Mesenchymal stem cell (in vitro differentiated cells and primary cell): ENCODE data around the gene HJURP.

Experiments used
- DNase-seq: peaks from one replicate; pipeline ENCODE4 v3.0.0-alpha.2; 2013
- H2AFZ ChIP-seq: one replicate; pipeline ENCODE4 v1.6.1; 2013; ENCODE audit warnings: low read depth, mild to moderate bottlenecking, control low read depth, inconsistent platforms, low read length, moderate library complexity
- H2AK5ac ChIP-seq: 2 replicates; pipeline ENCODE4 v1.6.1; 2013; ENCODE audit warnings: low read length, moderate library complexity, mild to moderate bottlenecking, inconsistent platforms; ENCODE audit not compliant: severe bottlenecking
- H2BK120ac ChIP-seq: one replicate; pipeline ENCODE4 v1.6.1; 2013; ENCODE audit warnings: low read depth, mild to moderate bottlenecking, inconsistent platforms, low read length, moderate library complexity
- H2BK12ac ChIP-seq, 2 experiments: one replicate each; pipeline ENCODE4 v1.6.1; 2013; ENCODE audit warnings: inconsistent platforms in 2 of 2, low read length in 2 of 2, mild to moderate bottlenecking in 2 of 2, moderate library complexity in 2 of 2, control low read depth in 1 of 2
- H2BK15ac ChIP-seq: one replicate; pipeline ENCODE4 v1.6.1; 2013; ENCODE audit warnings: mild to moderate bottlenecking, low read depth, inconsistent platforms; ENCODE audit not compliant: poor library complexity, severe bottlenecking
- H2BK5ac ChIP-seq: 2 replicates; pipeline ENCODE4 v1.6.1; 2013; ENCODE audit warnings: low read depth, mild to moderate bottlenecking, low read length, control low read depth, inconsistent platforms; ENCODE audit not compliant: poor library complexity, severe bottlenecking
- H3K14ac ChIP-seq, 2 experiments: one replicate each; pipeline ENCODE4 v1.6.1; 2013; ENCODE audit warnings: inconsistent platforms in 2 of 2, low read length in 2 of 2, control low read depth in 1 of 2, mild to moderate bottlenecking in 1 of 2, moderate library complexity in 1 of 2
- H3K18ac ChIP-seq, 2 experiments: one replicate each; pipeline ENCODE4 v1.6.1; 2013; ENCODE audit warnings: inconsistent platforms in 2 of 2, low read length in 2 of 2, control low read depth in 1 of 2, low read depth in 1 of 2, mild to moderate bottlenecking in 1 of 2
- H3K23ac ChIP-seq, 2 experiments: one replicate each; pipeline ENCODE4 v1.6.1; 2013; ENCODE audit warnings: inconsistent platforms in 2 of 2, low read length in 2 of 2, mild to moderate bottlenecking in 2 of 2, moderate library complexity in 2 of 2, control low read depth in 1 of 2
- H3K27ac ChIP-seq: 2 replicates; pipeline ENCODE4 v1.5.1; 2013; ENCODE audit warnings: mild to moderate bottlenecking, moderate library complexity, low read length, control low read depth, inconsistent platforms; ENCODE audit not compliant: poor library complexity, severe bottlenecking
- H3K27me3 ChIP-seq, 2 experiments: 2 replicates each; pipeline versions ENCODE4 v1.6.1 to v1.7.0; 2013; ENCODE audit warnings: low read length in 2 of 2, mild to moderate bottlenecking in 2 of 2, moderate library complexity in 2 of 2, control low read depth in 1 of 2, inconsistent platforms in 1 of 2; ENCODE audit not compliant: control insufficient read depth in 1 of 2, insufficient read depth in 1 of 2
- H3K36me3 ChIP-seq, 2 experiments: 2 replicates each; pipeline versions ENCODE4 v1.6.1 to v1.7.0; 2013; ENCODE audit warnings: low read length in 2 of 2, control low read depth in 1 of 2, inconsistent platforms in 1 of 2, low read depth in 1 of 2, mild to moderate bottlenecking in 1 of 2; ENCODE audit not compliant: insufficient read depth in 2 of 2, control insufficient read depth in 1 of 2
- H3K4ac ChIP-seq, 2 experiments: one replicate each; pipeline ENCODE4 v1.6.1; 2013; ENCODE audit warnings: inconsistent platforms in 2 of 2, low read length in 2 of 2, mild to moderate bottlenecking in 2 of 2, moderate library complexity in 2 of 2, control low read depth in 1 of 2, low read depth in 1 of 2
- H3K4me1 ChIP-seq: 2 replicates; pipeline ENCODE4 v1.6.1; 2013; ENCODE audit warnings: low read depth, low read length, control low read depth; ENCODE audit not compliant: control insufficient read depth, insufficient read depth
- H3K4me2 ChIP-seq: 2 replicates; pipeline ENCODE4 v1.6.1; 2013; ENCODE audit warnings: low read length, mild to moderate bottlenecking, inconsistent platforms; ENCODE audit not compliant: poor library complexity, severe bottlenecking
- H3K4me3 ChIP-seq, 2 experiments: 2 replicates each; pipeline versions ENCODE4 v1.5.1 to v1.7.0; 2013; ENCODE audit warnings: low read length in 2 of 2, mild to moderate bottlenecking in 2 of 2, control low read depth in 1 of 2, low read depth in 1 of 2; ENCODE audit not compliant: insufficient read depth in 1 of 2
- H3K79me1 ChIP-seq: replicated peaks from 2 replicates; pipeline ENCODE4 v1.6.1; 2013; ENCODE audit warnings: mild to moderate bottlenecking, control low read depth, low read length, inconsistent platforms; ENCODE audit not compliant: poor library complexity, severe bottlenecking
- H3K9ac ChIP-seq: 2 replicates; pipeline ENCODE4 v1.7.0; 2013; ENCODE audit warnings: mild to moderate bottlenecking, low read length, moderate library complexity
- H3K9me3 ChIP-seq: 2 replicates; pipeline ENCODE4 v1.7.0; 2013; ENCODE audit warnings: mild to moderate bottlenecking, low read length; ENCODE audit not compliant: control insufficient read depth
- H4K8ac ChIP-seq: one replicate; pipeline ENCODE4 v1.6.1; 2013; ENCODE audit warnings: inconsistent platforms, mild to moderate bottlenecking, low read length, moderate library complexity
- H4K91ac ChIP-seq: one replicate; pipeline ENCODE4 v1.6.1; 2013; ENCODE audit warnings: mild to moderate bottlenecking, low read length, inconsistent platforms
- WGBS: methylation state at CpG from one replicate; pipeline ENCODE4 v1.1.7; 2013; ENCODE audit warnings: mixed read lengths; 5-methylcytosine and 5-hydroxymethylcytosine counted together

The HJURP gene

DNA sequence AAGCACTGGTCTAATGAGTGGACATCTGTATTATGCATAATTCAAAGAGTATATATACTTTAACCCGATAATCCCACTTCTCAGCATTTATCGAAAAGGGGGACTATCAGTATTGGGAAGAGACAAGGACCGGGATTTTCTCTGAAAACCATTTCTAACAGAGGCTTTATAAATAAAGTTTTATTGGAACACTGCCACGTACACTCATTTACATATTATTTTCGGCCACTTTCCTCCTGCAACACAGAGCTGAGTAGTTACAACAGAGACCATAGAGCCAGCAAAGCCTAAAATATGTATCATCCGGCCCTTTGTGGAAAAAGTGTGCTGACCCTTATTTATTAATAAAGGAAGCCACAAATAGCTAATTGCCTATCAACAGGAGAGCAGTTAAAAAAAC lies 3.2 kb downstream of the HJURP start:
- Histone ChIP-seq H3K79me1 (peaks cover 42% of the 10 kb centered on the region), H2AK5ac (no peak overlapping the region), H3K27me3 (no peaks in the 10 kb centered on the region), H3K36me3 (peaks cover 2 to 21% of the 10 kb centered on the region in 2 experiments), H3K14ac (no peak overlapping the region), H2BK120ac (no peak overlapping the region), H3K27ac (no peak overlapping the region), H3K4me1 (peaks cover 16% of the 10 kb centered on the region), H3K9ac (no peak overlapping the region), H3K23ac (no peak overlapping the region), H3K4me2 (no peak overlapping the region), H2AFZ (no peak overlapping the region), H2BK5ac (no peak overlapping the region), H3K18ac (no peak overlapping the region), H3K4me3 (no peak overlapping the region), H2BK12ac (no peak overlapping the region), H2BK15ac (no peak overlapping the region), H3K9me3 (no peaks in the 10 kb centered on the region), H3K4ac (no peak overlapping the region), H4K8ac (no peak overlapping the region), H4K91ac (no peak overlapping the region)
- 92% methylated on average over 5 of the region's 6 CpGs for WGBS
- no peak for DNase-seq

DNA sequence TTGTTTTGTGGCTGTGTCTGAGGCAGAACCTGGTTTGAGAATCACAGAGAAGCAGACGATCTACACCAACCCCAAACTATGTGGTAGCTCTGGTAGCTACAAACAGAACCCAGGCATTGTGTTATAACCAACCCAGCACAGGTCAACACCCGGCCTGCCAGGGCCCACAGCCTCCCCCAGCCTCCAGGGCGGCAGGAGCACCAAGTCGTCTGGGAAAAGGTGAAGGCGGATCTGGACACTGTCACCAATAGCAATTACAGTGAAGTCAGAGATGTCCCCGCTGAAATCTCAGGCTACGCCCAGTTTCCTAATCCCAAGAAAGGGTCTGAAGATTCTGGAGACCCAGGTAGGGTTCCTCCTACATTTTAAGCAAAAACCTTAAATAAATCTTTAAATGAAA lies 3.6 kb downstream of the HJURP start:
- Histone ChIP-seq H3K27ac (no peak overlapping the region), H3K18ac (no peak overlapping the region), H2AK5ac (no peak overlapping the region), H2BK15ac (no peak overlapping the region), H4K91ac (no peak overlapping the region), H3K79me1 (peaks cover 42% of the 10 kb centered on the region), H3K23ac (no peak overlapping the region), H3K14ac (no peak overlapping the region), H2AFZ (no peak overlapping the region), H2BK120ac (no peak overlapping the region), H3K27me3 (no peaks in the 10 kb centered on the region), H3K9ac (no peak overlapping the region), H3K4ac (no peak overlapping the region), H2BK5ac (no peak overlapping the region), H3K4me1 (peaks cover 16% of the 10 kb centered on the region), H4K8ac (peak overlapping the region; percentile 87), H3K4me3 (no peak overlapping the region), H2BK12ac (no peak overlapping the region), H3K36me3 (peaks cover 2 to 21% of the 10 kb centered on the region in 2 experiments), H3K9me3 (no peaks in the 10 kb centered on the region), H3K4me2 (no peak overlapping the region)
- WGBS: 96% methylated on average over 7 of the region's 7 CpGs
- DNase-seq: no peak

DNA sequence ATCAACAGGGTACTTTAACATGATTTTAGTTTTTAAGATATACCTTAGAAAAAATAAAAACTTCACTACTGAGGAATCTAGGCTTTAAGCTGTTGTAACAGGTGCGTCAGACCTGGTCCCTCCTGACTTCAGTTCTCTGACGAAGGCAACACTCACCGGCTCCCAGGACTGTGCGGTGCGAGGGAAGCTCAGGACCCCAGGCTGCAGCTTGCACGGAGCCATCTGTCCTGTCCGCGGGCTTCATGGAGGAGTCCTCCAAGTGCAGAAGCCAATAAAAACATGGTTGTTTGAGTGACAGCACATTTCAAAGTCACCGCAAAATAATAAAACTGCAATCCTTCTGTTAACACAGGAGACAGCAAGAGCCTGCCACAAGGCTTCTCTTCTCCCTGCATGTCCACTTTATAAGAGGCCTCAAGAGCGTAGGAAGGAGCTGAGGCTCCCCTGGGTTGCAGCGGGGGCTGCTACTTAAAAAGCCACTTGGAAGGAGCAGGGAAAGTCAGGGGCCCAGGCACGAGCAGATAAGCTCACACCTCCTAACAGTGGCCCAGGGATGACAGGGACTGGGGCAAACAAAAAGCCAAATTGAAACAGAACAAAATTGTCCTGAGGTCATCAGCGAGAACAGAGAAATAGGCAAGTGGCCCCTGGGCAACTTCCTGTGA lies 4.6 kb downstream of the HJURP start:
- no peak overlapping the region for H3K18ac ChIP-seq
- 91% methylated on average over 13 of the region's 13 CpGs for WGBS

DNA sequence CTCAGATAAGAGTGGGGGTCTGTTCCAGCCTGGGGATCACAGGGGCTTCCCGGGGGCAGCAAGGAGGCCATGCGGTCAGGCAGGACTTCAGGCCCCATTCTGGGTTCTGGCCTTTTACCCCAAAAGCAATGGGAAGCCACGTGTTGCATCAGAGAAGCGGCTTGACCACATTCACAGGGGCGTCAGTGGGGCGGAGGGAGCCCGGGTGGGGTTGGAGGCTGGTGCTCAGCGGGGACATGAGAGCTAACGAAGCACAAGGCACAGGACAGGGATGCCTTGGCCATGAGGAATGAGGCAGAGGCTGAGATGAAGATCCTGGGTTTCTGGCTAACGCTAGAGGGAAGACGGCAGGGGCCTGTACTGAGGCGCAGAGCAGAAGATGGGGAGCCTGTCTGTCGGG lies 6.1 kb downstream of the HJURP start:
- Histone ChIP-seq H3K18ac (no peak overlapping the region), H3K4me2 (no peak overlapping the region), H3K27ac (no peak overlapping the region), H3K4me1 (peaks cover 11% of the 10 kb centered on the region), H2AFZ (no peak overlapping the region), H3K4me3 (no peak overlapping the region), H2BK120ac (no peak overlapping the region), H2BK12ac (no peak overlapping the region), H2BK15ac (no peak overlapping the region), H2BK5ac (no peak overlapping the region), H4K91ac (no peak overlapping the region), H3K14ac (no peak overlapping the region), H4K8ac (no peak overlapping the region), H3K9ac (no peak overlapping the region), H3K79me1 (peaks cover 46% of the 10 kb centered on the region), H3K36me3 (peaks cover 19 to 29% of the 10 kb centered on the region in 2 experiments), H3K9me3 (no peaks in the 10 kb centered on the region), H3K23ac (no peak overlapping the region), H2AK5ac (no peak overlapping the region), H3K4ac (no peak overlapping the region), H3K27me3 (no peaks in the 10 kb centered on the region)
- 97% methylated on average over 13 of the region's 13 CpGs for WGBS
- DNase-seq: no peak

More for the DNA sequence above, 4.6 kb downstream of the HJURP start:
- no peaks in the 10 kb centered on the region for H3K9me3 ChIP-seq
- H2BK5ac ChIP-seq: no peak overlapping the region
- H3K4me1 ChIP-seq: peaks cover 16% of the 10 kb centered on the region
- H2AK5ac ChIP-seq: no peak overlapping the region
- no peak for DNase-seq
- no peak overlapping the region for H3K4ac ChIP-seq
- H3K9ac ChIP-seq: no peak overlapping the region
- H3K4me2 ChIP-seq: no peak overlapping the region
- no peak overlapping the region for H4K8ac ChIP-seq
- H2AFZ ChIP-seq: no peak overlapping the region
- H2BK12ac ChIP-seq: no peak overlapping the region
- H3K23ac ChIP-seq: no peak overlapping the region
- H4K91ac ChIP-seq: no peak overlapping the region
- H3K4me3 ChIP-seq: no peak overlapping the region
- H3K14ac ChIP-seq: no peak overlapping the region
- peaks cover 45% of the 10 kb centered on the region for H3K79me1 ChIP-seq
- H2BK15ac ChIP-seq: no peak overlapping the region
- no peaks in the 10 kb centered on the region for H3K27me3 ChIP-seq
- no peak overlapping the region for H2BK120ac ChIP-seq
- H3K27ac ChIP-seq: no peak overlapping the region
- H3K36me3 ChIP-seq: peaks cover 4 to 21% of the 10 kb centered on the region in 2 experiments
